SIG-M5 (cell line): ENCODE measurements around the gene BEST3.
"Not testable (repeated sequence)": the region's sequence is repeated elsewhere in the genome, so short reads cannot be mapped to it uniquely, and the experiment has no call there.

Source experiments
- DNase-seq: peaks from one replicate; lab custom pipeline; 2025; lab: John Stamatoyannopoulos, UW

BEST3 gene

GRCh38 chr12:69648476-69648875 lies 50.6 kb downstream of the BEST3 start:
- no peak for DNase-seq

GRCh38 chr12:69647178-69647577 lies 51.9 kb downstream of the BEST3 start:
- DNase-seq: no peak

- no peak for DNase-seq
Measured at GRCh38 chr12:69645031-69645430, 54.1 kb downstream of the BEST3 start.

GRCh38 chr12:69644511-69644910 lies 54.6 kb downstream of the BEST3 start:
- DNase-seq: no peak

GRCh38 chr12:69642531-69642930 lies 56.6 kb downstream of the BEST3 start:
- no peak for DNase-seq

GRCh38 chr12:69641546-69641945 lies 57.6 kb downstream of the BEST3 start:
- no peak for DNase-seq

GRCh38 chr12:69639400-69640016 lies 59.6 kb downstream of the BEST3 start:
- no peak for DNase-seq

GRCh38 chr12:69633061-69633460 lies 66.0 kb downstream of the BEST3 start:
- DNase-seq: no peak

GRCh38 chr12:69630191-69630590 lies 68.9 kb downstream of the BEST3 start:
- no peak for DNase-seq

- no peak for DNase-seq
Measured at GRCh38 chr12:69627501-69627900, 71.6 kb downstream of the BEST3 start.

- no peak for DNase-seq
Measured at GRCh38 chr12:69623970-69624369, 75.1 kb downstream of the BEST3 start.

- DNase-seq: no peak
Measured at GRCh38 chr12:69621551-69621950, 77.6 kb downstream of the BEST3 start.

GRCh38 chr12:69620921-69621320 lies 78.2 kb downstream of the BEST3 start:
- no peak for DNase-seq

GRCh38 chr12:69620077-69620476 lies 79.0 kb downstream of the BEST3 start:
- no peak for DNase-seq

- no peak for DNase-seq
Measured at GRCh38 chr12:69619050-69619449, 80.1 kb downstream of the BEST3 start.

GRCh38 chr12:69616025-69616424 lies 83.1 kb downstream of the BEST3 start:
- DNase-seq: no peak

GRCh38 chr12:69613351-69613750 lies 85.8 kb downstream of the BEST3 start:
- no peak for DNase-seq

GRCh38 chr12:69610729-69611128 lies 88.4 kb downstream of the BEST3 start, which contains the start of gene LRRC10:
TSS of gene LRRC10 (minus strand) at chr12:69610907. CDS start at chr12:69610838, 69 bp downstream.
- DNase-seq: no peak

GRCh38 chr12:69610126-69610525 lies 89.0 kb downstream of the BEST3 start:
- DNase-seq: no peak

GRCh38 chr12:69608114-69608513 lies 91.0 kb downstream of the BEST3 start:
- DNase-seq: no peak

GRCh38 chr12:69604275-69604674 lies 94.8 kb downstream of the BEST3 start:
- not testable (repeated sequence) for DNase-seq
